Vagina (tissue), 2 donors: ENCODE data around the gene ZFYVE1. TPM values are rescaled to one million over a fixed set of nuclear protein-coding genes. Genes with fewer than 3 reads are reported as not detected.
A peak's percentile ranks its signal among the peaks of the same experiment; 100 is the strongest.
"Not testable (repeated sequence)": the region's sequence is repeated elsewhere in the genome, so short reads cannot be mapped to it uniquely, and the experiment has no call there.

Experiments
- DNase-seq, 2 donors: peaks; one replicate each; pipeline ENCODE4 v3.0.0-alpha.2; 2017; ENCODE audit errors: extremely low spot score in 2 of 2
- H3K27ac ChIP-seq: fragments of 200-600 bp; sonication (generic); one replicate; pipeline ENCODE4 v1.5.1; 2019
- H3K27me3 ChIP-seq: fragments of 200-600 bp; sonication (generic); one replicate; pipeline ENCODE4 v1.5.1; 2019
- H3K36me3 ChIP-seq, 2 donors: fragments of 200-600 bp; sonication (generic); one replicate each; pipeline ENCODE4 v1.5.1; 2017 to 2019
- H3K4me1 ChIP-seq: fragments of 200-600 bp; sonication (generic); one replicate; pipeline ENCODE4 v1.5.1; 2019
- H3K4me3 ChIP-seq, 2 donors: fragments of 200-600 bp; sonication (generic); 1 replicate in 1 of 2; 2 replicates in 1 of 2; pipeline ENCODE4 v1.5.1; 2016 to 2019
- H3K9me3 ChIP-seq: fragments of 200-600 bp; sonication (generic); one replicate; pipeline ENCODE4 v1.5.1; 2019
- POLR2A ChIP-seq, 2 donors: fragments of 450-650 bp; IDR thresholded peaks; one replicate each; pipeline ENCODE4 v1.6.1; 2017; ENCODE audit warnings: antibody characterized with exemption in 2 of 2, mild to moderate bottlenecking in 2 of 2, moderate library complexity in 2 of 2
- POLR2AphosphoS5 ChIP-seq, 2 donors: sonication (generic); formaldehyde crosslinking; IDR thresholded peaks; one replicate each; pipeline ENCODE4 v1.9.0; 2017; ENCODE audit warnings: antibody characterized with exemption in 2 of 2, mild to moderate bottlenecking in 2 of 2, low read depth in 1 of 2; ENCODE audit not compliant: insufficient read depth in 1 of 2
- intact Hi-C: fragments of 100-400 bp; cut with DNase I; formaldehyde crosslinking; loops from one replicate; pipeline ENCODE4 v1.15.1; 2023
- total RNA-seq: library from RNA; depleted of rRNA; stranded (reverse); fragments of >200 nt; gene quantifications from one replicate; pipeline ENCODE4 v1.2.3, GENCODE V29; 2016
- TF ChIP-seq, protein P1 (sequence below), 3 experiments: fragments of 450-650 bp in 2 of 3; fragments of 200-600 bp in 1 of 3; sonication (generic) in 1 of 3; IDR thresholded peaks; one replicate each; pipeline ENCODE4 v1.5.1; 2017 to 2019; ENCODE audit warnings: antibody characterized with exemption in 3 of 3, mild to moderate bottlenecking in 2 of 3, moderate library complexity in 2 of 3

Gene ZFYVE1
- total RNA-seq, 1 donor from 2014 or later, result 19.2 TPM

DNA sequence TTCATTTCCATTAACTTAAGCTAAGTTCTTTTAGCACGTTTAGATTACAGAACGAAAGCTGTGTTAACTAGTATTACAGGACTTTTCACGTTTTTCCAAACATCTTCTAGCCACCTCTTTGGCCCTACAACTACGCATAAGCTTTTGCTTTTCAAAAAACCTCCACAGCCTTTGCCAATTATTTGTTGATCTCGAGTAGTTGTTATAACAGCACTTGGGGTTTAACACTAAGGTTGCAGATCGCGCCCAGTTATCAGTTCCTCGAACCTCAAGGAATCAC is 31.0 kb upstream of the ZFYVE1 start:
- intact Hi-C loops, result no loop called here
- peaks cover 46% of the 10 kb centered on the region for H3K4me1 ChIP-seq

DNA sequence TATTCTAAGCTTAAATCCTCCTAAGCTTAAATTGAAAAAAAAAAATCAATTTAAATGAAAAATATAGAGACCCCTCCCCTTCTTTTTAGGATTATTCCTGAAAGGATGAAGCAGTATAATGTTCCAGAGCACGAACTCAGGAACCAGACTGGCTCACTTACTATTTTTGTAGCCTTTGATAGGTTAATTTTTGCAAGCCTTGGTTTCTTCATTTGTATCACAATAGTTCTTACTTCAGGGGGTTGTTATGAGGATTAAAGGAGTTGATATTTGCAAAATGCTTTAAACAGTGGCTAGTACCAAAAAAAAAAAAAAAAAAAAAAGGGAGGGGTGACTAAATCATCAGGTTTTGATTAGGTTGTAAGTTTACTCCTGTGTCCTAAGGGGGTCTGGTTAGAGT is 28.3 kb upstream of the ZFYVE1 start:
- H3K36me3 ChIP-seq, result no peaks in the 10 kb centered on the region
- DNase-seq, result no peak
- H3K4me1 ChIP-seq, result peaks cover 20% of the 10 kb centered on the region
- no peak overlapping the region for H3K4me3 ChIP-seq
- H3K27ac ChIP-seq, result no peak overlapping the region
- intact Hi-C loops, result no loop called here
- TF ChIP-seq, protein P1, sequence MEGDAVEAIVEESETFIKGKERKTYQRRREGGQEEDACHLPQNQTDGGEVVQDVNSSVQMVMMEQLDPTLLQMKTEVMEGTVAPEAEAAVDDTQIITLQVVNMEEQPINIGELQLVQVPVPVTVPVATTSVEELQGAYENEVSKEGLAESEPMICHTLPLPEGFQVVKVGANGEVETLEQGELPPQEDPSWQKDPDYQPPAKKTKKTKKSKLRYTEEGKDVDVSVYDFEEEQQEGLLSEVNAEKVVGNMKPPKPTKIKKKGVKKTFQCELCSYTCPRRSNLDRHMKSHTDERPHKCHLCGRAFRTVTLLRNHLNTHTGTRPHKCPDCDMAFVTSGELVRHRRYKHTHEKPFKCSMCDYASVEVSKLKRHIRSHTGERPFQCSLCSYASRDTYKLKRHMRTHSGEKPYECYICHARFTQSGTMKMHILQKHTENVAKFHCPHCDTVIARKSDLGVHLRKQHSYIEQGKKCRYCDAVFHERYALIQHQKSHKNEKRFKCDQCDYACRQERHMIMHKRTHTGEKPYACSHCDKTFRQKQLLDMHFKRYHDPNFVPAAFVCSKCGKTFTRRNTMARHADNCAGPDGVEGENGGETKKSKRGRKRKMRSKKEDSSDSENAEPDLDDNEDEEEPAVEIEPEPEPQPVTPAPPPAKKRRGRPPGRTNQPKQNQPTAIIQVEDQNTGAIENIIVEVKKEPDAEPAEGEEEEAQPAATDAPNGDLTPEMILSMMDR (IDR thresholded peaks at IDR 0.05), result no peak
- no peak for TF ChIP-seq POLR2AphosphoS5 (IDR thresholded peaks at IDR 0.05; ENCODE audit: insufficient read depth in 1 of 2, low read depth in 1 of 2)
- H3K9me3 ChIP-seq, result no peaks in the 10 kb centered on the region
- no peaks in the 10 kb centered on the region for H3K27me3 ChIP-seq

More for the DNA sequence above, 31.0 kb upstream of the ZFYVE1 start:
- no peak for DNase-seq
- H3K9me3 ChIP-seq, result no peaks in the 10 kb centered on the region
- no peaks in the 10 kb centered on the region for H3K27me3 ChIP-seq
- H3K27ac ChIP-seq, result peak overlapping the region; percentile 95
- TF ChIP-seq POLR2A (IDR thresholded peaks at IDR 0.05) (no peak), POLR2AphosphoS5 (IDR thresholded peaks at IDR 0.05; ENCODE audit: insufficient read depth in 1 of 2, low read depth in 1 of 2) (no peak)
- TF ChIP-seq, protein P1 (IDR thresholded peaks at IDR 0.05), result no peak
- peak overlapping the region; percentile 75 to 90 for H3K4me3 ChIP-seq
- no peaks in the 10 kb centered on the region for H3K36me3 ChIP-seq

DNA sequence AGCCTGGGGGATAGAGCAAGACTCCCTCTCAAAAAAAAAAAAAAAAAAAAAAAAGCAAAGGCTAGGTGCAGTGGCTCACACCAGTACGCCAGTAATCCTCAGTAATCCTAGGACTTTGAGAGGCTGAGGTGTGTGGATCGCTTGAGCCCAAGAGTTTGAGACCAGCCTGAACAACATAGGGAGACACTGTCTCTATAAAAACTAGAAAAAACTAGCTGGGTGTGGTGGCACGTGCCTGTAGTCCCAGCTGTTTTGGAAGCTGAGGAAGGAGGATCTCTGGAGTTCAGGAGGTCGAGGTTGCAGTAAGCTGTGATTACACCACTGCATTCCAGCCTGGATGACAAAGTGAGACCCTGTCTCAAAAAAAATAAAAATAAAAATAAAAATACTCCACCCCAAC is 22.5 kb upstream of the ZFYVE1 start:
- intact Hi-C loops, result no loop called here
- no peak for TF ChIP-seq POLR2AphosphoS5 (IDR thresholded peaks at IDR 0.05; ENCODE audit: insufficient read depth in 1 of 2, low read depth in 1 of 2)
- TF ChIP-seq POLR2A (IDR thresholded peaks at IDR 0.05), result no peak
- TF ChIP-seq, protein P1 (IDR thresholded peaks at IDR 0.05), result no peak

DNA sequence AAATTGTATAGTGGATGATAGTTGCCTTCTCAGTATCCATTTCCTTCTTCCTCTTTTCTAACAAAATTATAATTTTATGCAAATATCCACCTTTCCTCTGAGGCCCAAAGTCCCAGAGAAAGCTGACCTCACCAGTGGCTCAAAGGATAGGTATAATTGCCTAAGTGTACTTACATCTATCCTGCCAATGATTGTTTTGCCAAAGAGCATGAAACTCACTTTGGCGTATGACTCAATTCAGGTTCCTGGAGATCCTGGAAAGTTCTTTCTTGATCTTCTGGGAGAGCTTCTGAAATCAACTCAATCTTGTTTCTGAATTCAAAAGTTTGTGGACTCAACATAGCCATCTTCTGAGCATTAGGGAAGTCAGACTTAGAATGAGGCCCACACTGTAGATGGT is 20.9 kb upstream of the ZFYVE1 start:
- intact Hi-C loops, result no loop called here
- no peaks in the 10 kb centered on the region for H3K27me3 ChIP-seq
- H3K36me3 ChIP-seq, result no peaks in the 10 kb centered on the region
- TF ChIP-seq POLR2A (IDR thresholded peaks at IDR 0.05) (no peak), POLR2AphosphoS5 (IDR thresholded peaks at IDR 0.05; ENCODE audit: insufficient read depth in 1 of 2, low read depth in 1 of 2) (no peak)
- TF ChIP-seq, protein P1 (IDR thresholded peaks at IDR 0.05), result no peak
- H3K4me3 ChIP-seq, result no peak overlapping the region
- DNase-seq, result no peak
- H3K4me1 ChIP-seq, result no peaks in the 10 kb centered on the region
- no peak overlapping the region for H3K27ac ChIP-seq
- H3K9me3 ChIP-seq, result no peaks in the 10 kb centered on the region

More for the DNA sequence above, 22.5 kb upstream of the ZFYVE1 start:
- no peaks in the 10 kb centered on the region for H3K27me3 ChIP-seq
- DNase-seq, result no peak
- H3K36me3 ChIP-seq, result no peaks in the 10 kb centered on the region
- no peak overlapping the region for H3K4me3 ChIP-seq
- H3K9me3 ChIP-seq, result no peaks in the 10 kb centered on the region
- no peaks in the 10 kb centered on the region for H3K4me1 ChIP-seq
- no peak overlapping the region for H3K27ac ChIP-seq

DNA sequence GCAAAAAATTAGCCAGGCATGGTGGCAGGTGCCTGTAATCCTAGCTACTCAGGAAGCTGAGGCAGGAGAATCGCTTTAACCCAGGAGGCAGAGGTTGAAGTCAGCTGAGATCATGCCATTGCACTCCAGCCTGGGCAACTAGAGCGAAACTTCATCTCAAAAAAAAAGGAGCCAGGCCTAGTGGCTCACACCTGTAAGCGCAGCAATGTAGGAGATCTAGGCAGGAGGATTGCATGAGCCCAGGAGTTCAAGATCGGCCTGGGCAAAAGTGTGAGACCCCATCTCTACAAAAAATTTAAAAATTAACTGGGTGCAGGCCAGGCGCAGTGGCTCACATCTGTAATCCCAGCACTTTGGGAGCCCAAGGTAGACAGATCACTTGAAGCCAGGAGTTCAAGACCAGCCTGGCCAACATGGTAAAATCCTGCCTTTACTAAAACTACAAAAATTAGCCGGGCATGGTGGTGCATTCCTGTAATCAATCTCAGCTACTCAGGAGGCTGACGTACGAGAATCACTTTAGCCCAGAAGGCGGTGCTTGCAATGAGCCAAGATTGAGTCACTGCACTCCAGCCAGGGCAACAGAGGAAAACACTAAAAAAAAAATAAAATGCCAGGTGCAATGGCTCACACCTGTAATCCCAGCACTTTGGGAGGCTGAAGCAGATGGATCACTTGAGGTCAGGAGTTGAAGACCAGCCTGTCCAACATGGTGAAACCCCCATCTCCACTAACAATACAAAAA is 10.0 kb upstream of the ZFYVE1 start:
- H3K36me3 ChIP-seq, H3K27ac ChIP-seq, H3K4me3 ChIP-seq, H3K4me1 ChIP-seq, intact Hi-C loops, H3K9me3 ChIP-seq, DNase-seq, H3K27me3 ChIP-seq: not testable (repeated sequence)
